Measurements from ENCODE around the gene AJAP1. TPM values are rescaled to one million over a fixed set of nuclear protein-coding genes. Genes with fewer than 3 reads are reported as not detected.

Gene AJAP1
- total RNA-seq, 1 donor from 2014 or later, result 0.46 TPM

DNA sequence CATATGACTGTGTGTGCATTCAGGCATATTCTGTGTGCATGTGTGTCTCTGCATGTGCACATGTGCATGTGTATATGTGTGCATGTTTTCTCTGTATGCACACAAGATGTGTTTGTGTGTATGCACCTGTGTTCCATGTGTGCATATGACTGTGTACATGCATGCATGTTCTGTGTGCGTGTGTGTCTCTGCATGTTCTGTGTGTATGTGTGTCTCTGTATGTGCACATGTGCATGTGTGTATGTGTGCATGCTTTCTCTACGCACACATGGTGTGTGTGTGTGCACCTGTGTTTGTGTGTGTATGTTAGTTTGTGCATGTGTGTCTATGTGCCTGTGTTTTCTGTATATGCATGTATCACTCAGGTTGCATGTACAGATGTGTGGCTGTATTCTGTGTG, 42.3 kb downstream of the AJAP1 start:
- H3K4me3 Mint-ChIP-seq (ENCODE audit: low read depth), result no peak overlapping the region
- H3K4me1 Mint-ChIP-seq (ENCODE audit: low read depth), result no peaks in the 10 kb centered on the region
- DNase-seq (ENCODE audit: low spot score, unreplicated experiment), result no peak
- H3K27ac Mint-ChIP-seq, result no peak overlapping the region
- H3K27me3 Mint-ChIP-seq, result peaks cover 30% of the 10 kb centered on the region
- H3K9me3 Mint-ChIP-seq (ENCODE audit: low read depth), result no peaks in the 10 kb centered on the region
- TF ChIP-seq, protein P1, sequence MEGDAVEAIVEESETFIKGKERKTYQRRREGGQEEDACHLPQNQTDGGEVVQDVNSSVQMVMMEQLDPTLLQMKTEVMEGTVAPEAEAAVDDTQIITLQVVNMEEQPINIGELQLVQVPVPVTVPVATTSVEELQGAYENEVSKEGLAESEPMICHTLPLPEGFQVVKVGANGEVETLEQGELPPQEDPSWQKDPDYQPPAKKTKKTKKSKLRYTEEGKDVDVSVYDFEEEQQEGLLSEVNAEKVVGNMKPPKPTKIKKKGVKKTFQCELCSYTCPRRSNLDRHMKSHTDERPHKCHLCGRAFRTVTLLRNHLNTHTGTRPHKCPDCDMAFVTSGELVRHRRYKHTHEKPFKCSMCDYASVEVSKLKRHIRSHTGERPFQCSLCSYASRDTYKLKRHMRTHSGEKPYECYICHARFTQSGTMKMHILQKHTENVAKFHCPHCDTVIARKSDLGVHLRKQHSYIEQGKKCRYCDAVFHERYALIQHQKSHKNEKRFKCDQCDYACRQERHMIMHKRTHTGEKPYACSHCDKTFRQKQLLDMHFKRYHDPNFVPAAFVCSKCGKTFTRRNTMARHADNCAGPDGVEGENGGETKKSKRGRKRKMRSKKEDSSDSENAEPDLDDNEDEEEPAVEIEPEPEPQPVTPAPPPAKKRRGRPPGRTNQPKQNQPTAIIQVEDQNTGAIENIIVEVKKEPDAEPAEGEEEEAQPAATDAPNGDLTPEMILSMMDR (IDR thresholded peaks at IDR 0.05; ENCODE audit: unreplicated experiment), result no peak
- no peaks in the 10 kb centered on the region for H3K36me3 Mint-ChIP-seq (ENCODE audit: insufficient read depth)

DNA sequence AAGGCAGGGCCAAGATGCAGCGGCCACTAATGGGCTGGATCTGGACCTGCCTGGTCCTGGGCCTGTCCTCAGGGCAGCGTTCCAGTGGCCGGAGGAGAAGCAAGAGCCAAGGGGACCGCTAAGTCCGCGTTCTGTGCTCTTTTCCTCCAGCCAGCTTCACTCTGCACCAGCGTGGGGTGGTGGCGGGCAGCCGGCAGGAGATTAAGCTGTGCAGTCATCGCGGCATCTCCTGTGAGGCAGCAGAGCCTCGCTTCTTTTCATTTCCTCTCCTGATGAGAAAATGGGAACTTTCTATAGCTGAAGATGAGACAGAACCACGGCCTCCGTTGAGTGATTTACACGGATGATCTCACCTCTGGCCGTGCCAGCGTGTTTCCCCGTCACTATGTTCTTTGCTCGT, 43.4 kb downstream of the AJAP1 start:
- TF ChIP-seq, protein P1 (IDR thresholded peaks at IDR 0.05; ENCODE audit: unreplicated experiment), result no peak
- Mint-ChIP-seq H3K27ac (no peak overlapping the region), H3K4me1 (ENCODE audit: low read depth) (no peaks in the 10 kb centered on the region), H3K9me3 (ENCODE audit: low read depth) (no peaks in the 10 kb centered on the region), H3K27me3 (peaks cover 34% of the 10 kb centered on the region), H3K36me3 (ENCODE audit: insufficient read depth) (no peaks in the 10 kb centered on the region), H3K4me3 (ENCODE audit: low read depth) (no peak overlapping the region)
- DNase-seq (ENCODE audit: low spot score, unreplicated experiment), result no peak

DNA sequence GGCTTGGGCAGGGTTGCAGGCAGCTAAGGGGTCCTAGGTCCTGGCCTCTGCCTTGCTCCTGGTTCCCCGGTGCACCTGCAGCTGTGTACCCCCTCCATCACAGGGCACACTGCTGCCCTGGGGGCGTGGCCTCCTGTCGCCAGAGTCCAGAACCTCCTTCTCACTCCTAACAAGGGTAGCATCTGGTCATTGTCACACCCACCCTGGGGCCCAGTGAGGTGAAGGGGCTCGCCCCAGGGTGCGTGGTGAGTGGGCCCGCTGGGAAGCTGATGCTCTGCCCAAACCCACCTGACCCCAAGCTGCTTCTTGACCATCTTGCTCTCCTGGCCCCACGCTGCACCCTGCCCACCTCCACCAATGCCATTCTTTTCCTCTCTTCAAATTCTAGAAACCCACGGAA, 44.5 kb downstream of the AJAP1 start:
- TF ChIP-seq, protein P1 (IDR thresholded peaks at IDR 0.05; ENCODE audit: unreplicated experiment), result no peak
- H3K27me3 Mint-ChIP-seq, result peaks cover 41% of the 10 kb centered on the region
- no peaks in the 10 kb centered on the region for H3K4me1 Mint-ChIP-seq (ENCODE audit: low read depth)
- no peak overlapping the region for H3K27ac Mint-ChIP-seq
- no peak overlapping the region for H3K4me3 Mint-ChIP-seq (ENCODE audit: low read depth)
- H3K9me3 Mint-ChIP-seq (ENCODE audit: low read depth), result no peaks in the 10 kb centered on the region
- H3K36me3 Mint-ChIP-seq (ENCODE audit: insufficient read depth), result no peaks in the 10 kb centered on the region
- no peak for DNase-seq (ENCODE audit: low spot score, unreplicated experiment)

DNA sequence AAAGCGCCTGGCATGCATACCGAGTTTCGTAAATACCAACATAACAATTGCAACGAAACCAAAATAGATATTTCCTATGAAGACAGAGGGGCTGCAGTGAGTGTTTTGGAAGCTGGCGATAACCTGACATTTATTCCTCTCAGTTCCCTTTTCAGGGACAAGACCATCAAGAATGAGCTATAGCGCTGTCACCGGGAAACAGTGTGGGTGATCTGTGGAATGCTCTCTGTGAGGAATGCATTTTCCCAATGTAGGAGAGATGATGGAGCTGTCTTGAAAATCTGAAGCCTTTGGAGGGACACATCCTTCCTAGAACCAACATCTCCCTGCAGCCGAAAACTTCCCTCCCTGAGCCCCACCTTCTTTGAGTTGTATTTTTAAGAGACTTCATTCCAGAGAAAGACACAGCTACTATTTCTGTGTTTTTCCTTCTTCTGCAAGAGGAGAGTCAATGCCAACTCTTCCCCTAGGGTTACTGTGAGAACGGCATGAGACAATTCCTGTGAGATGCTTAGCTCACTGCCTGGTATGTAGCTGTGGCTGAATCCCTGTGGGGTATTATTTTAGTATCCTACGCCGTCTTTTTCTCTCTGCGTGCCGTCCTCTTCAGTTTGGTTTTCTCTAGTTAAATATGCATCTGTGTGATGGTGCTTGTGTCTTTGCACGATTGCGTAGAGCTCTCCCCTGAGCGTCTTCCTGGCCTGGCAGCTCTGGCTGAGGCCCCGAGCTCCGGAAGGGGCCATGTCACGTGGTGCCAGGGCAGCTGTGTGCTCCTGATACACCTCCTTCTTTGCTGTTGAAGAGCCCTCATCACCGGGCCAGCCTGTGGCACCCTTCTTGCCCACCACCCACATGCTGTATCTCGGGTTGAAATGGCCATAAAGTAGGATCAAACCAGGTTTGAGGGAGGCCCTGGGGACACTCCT, 45.2 kb downstream of the AJAP1 start:
- no peaks in the 10 kb centered on the region for H3K9me3 Mint-ChIP-seq (ENCODE audit: low read depth)
- no peak for DNase-seq (ENCODE audit: low spot score, unreplicated experiment)
- no peaks in the 10 kb centered on the region for H3K4me1 Mint-ChIP-seq (ENCODE audit: low read depth)
- H3K4me3 Mint-ChIP-seq (ENCODE audit: low read depth), result no peak overlapping the region
- H3K27ac Mint-ChIP-seq, result no peak overlapping the region
- TF ChIP-seq, protein P1 (IDR thresholded peaks at IDR 0.05; ENCODE audit: unreplicated experiment), result no peak
- no peaks in the 10 kb centered on the region for H3K36me3 Mint-ChIP-seq (ENCODE audit: insufficient read depth)
- H3K27me3 Mint-ChIP-seq, result peaks cover 36% of the 10 kb centered on the region

DNA sequence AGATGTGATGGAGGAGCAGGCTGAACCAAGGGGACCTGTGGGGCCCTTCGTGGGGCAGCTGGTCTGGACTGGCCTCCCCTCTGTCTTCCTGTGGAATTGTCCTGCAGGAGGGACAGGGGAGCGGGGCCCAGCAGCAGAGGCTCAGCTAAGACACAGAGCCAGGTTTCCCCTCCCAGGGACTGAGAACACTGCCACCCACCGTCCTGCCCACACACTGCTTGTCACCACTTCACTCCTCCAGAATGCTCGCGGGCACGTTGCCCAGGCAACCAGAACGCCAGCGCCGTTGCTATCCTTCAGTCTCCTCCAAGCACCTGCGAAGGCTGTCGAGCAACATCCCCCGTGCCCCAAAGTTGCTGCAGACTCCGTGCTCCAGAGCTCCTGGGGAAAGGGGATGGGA, 46.4 kb downstream of the AJAP1 start:
- DNase-seq (ENCODE audit: low spot score, unreplicated experiment), result no peak
- H3K27me3 Mint-ChIP-seq, result peaks cover 27% of the 10 kb centered on the region
- H3K4me3 Mint-ChIP-seq (ENCODE audit: low read depth), result no peak overlapping the region
- H3K9me3 Mint-ChIP-seq (ENCODE audit: low read depth), result no peaks in the 10 kb centered on the region
- no peaks in the 10 kb centered on the region for H3K4me1 Mint-ChIP-seq (ENCODE audit: low read depth)
- H3K36me3 Mint-ChIP-seq (ENCODE audit: insufficient read depth), result no peaks in the 10 kb centered on the region
- no peak overlapping the region for H3K27ac Mint-ChIP-seq
- TF ChIP-seq, protein P1 (IDR thresholded peaks at IDR 0.05; ENCODE audit: unreplicated experiment), result no peak

Measured in progenitor cell of endocrine pancreas (in vitro differentiated cells).